Esophagus muscularis mucosa (tissue), 4 donors: ENCODE results near the gene MS4A15. TPM values are rescaled to one million over a fixed set of nuclear protein-coding genes. Genes with fewer than 3 reads are reported as not detected.

Experiments used
- DNase-seq: peaks from one replicate; pipeline ENCODE4 v3.0.0-alpha.2; 2017; ENCODE audit errors: extremely low spot score
- H3K27ac ChIP-seq, 4 donors: fragments of 200-600 bp; sonication (generic); replicated peaks in 1 of 4; 1 replicate in 3 of 4; 2 replicates in 1 of 4; pipeline ENCODE4 v1.5.1; 2016 to 2019; ENCODE audit warnings: mild to moderate bottlenecking in 1 of 4
- H3K27me3 ChIP-seq, 4 donors: fragments of 200-600 bp; sonication (generic); one replicate each; pipeline versions ENCODE4 v1.5.1 to v1.6.0; 2016 to 2019
- H3K36me3 ChIP-seq, 4 donors: fragments of 200-600 bp; sonication (generic); one replicate each; pipeline ENCODE4 v1.5.1; 2016 to 2019
- H3K4me1 ChIP-seq, 4 donors: fragments of 200-600 bp; sonication (generic); one replicate each; pipeline ENCODE4 v1.5.1; 2016 to 2019
- H3K4me3 ChIP-seq, 4 donors: fragments of 200-600 bp; sonication (generic); 1 replicate in 2 of 4; 2 replicates in 2 of 4; pipeline ENCODE4 v1.5.1; 2016 to 2019; ENCODE audit warnings: mild to moderate bottlenecking in 4 of 4, moderate library complexity in 1 of 4
- H3K9me3 ChIP-seq, 4 donors: fragments of 200-600 bp; sonication (generic); 1 replicate in 3 of 4; 2 replicates in 1 of 4; pipeline ENCODE4 v1.5.1; 2016 to 2019
- CTCF ChIP-seq, 3 experiments: fragments of 200-600 bp in 2 of 3; fragments of 450-650 bp in 1 of 3; sonication (generic) in 2 of 3; IDR thresholded peaks; one replicate each; pipeline ENCODE4 v1.5.1; 2017 to 2019; ENCODE audit warnings: antibody characterized with exemption in 3 of 3, mild to moderate bottlenecking in 2 of 3, moderate library complexity in 1 of 3
- EP300 ChIP-seq: sonication (generic); formaldehyde crosslinking; IDR thresholded peaks from one replicate; pipeline ENCODE4 v1.6.1; 2017; ENCODE audit warnings: antibody characterized with exemption
- POLR2A ChIP-seq: fragments of 450-650 bp; IDR thresholded peaks from one replicate; pipeline ENCODE4 v1.6.1; 2017; ENCODE audit warnings: antibody characterized with exemption, moderate library complexity, mild to moderate bottlenecking, low read depth
- POLR2AphosphoS5 ChIP-seq, 2 donors: sonication (generic); formaldehyde crosslinking; IDR thresholded peaks; one replicate each; pipeline ENCODE4 v1.6.1; 2017; ENCODE audit warnings: antibody characterized with exemption in 2 of 2
- WGBS: methylation state at CpG from one replicate; pipeline ENCODE4 v1.1.5; 2018; 5-methylcytosine and 5-hydroxymethylcytosine counted together
- intact Hi-C: fragments of 100-400 bp; cut with DNase I; formaldehyde crosslinking; loops from one replicate; pipeline ENCODE4 v1.15.1; 2023
- total RNA-seq, 4 donors: library from RNA; depleted of rRNA; stranded (reverse); fragments of >200 nt; gene quantifications; one replicate each; pipeline versions ENCODE4 v1.1.0 to v1.2.1, GENCODE V29; 2016

MS4A15 gene
- total RNA-seq, 4 donors from 2014 or later = 0.40 to 0.52 TPM; not detected in 2

GRCh38 chr11:60803273-60803936 is 46.7 kb downstream of the MS4A15 start:
- Histone ChIP-seq H3K4me1 (no peaks in the 10 kb centered on the region), H3K27ac (no peak overlapping the region), H3K9me3 (no peaks in the 10 kb centered on the region), H3K36me3 (no peaks in the 10 kb centered on the region), H3K4me3 (no peak overlapping the region), H3K27me3 (peaks cover 0 to 11% (median 0%) of the 10 kb centered on the region in 4 donors)
- 67% methylated on average over 7 of the region's 7 CpGs for WGBS
- TF ChIP-seq POLR2AphosphoS5 (IDR thresholded peaks at IDR 0.05) (no peak), CTCF (IDR thresholded peaks at IDR 0.05) (no peak), POLR2A (no peak), EP300 (no peak)
- intact Hi-C loops = no loop called here
- DNase-seq = no peak

GRCh38 chr11:60809249-60809648 is 52.6 kb downstream of the MS4A15 start:
- no peak for TF ChIP-seq EP300
- Histone ChIP-seq H3K27me3 (no peaks in the 10 kb centered on the region), H3K27ac (no peak overlapping the region), H3K4me1 (no peaks in the 10 kb centered on the region), H3K36me3 (no peaks in the 10 kb centered on the region), H3K9me3 (no peaks in the 10 kb centered on the region), H3K4me3 (no peak overlapping the region)
- 66% methylated on average over 3 of the region's 3 CpGs for WGBS
- DNase-seq = no peak
- intact Hi-C loops = no loop called here

GRCh38 chr11:60809691-60810090 is 53.0 kb downstream of the MS4A15 start:
- Histone ChIP-seq H3K27me3 (no peaks in the 10 kb centered on the region), H3K36me3 (no peaks in the 10 kb centered on the region), H3K27ac (no peak overlapping the region), H3K9me3 (no peaks in the 10 kb centered on the region), H3K4me1 (no peaks in the 10 kb centered on the region), H3K4me3 (no peak overlapping the region)
- intact Hi-C loops = no loop called here
- no peak for DNase-seq
- WGBS = 91% methylated on average over 11 of the region's 11 CpGs
- TF ChIP-seq EP300 (no peak), CTCF (IDR thresholded peaks at IDR 0.05) (no peak), POLR2A (no peak), POLR2AphosphoS5 (IDR thresholded peaks at IDR 0.05) (no peak)

- intact Hi-C loops = no loop called here
- no peak overlapping the region for H3K27ac ChIP-seq
- no peaks in the 10 kb centered on the region for H3K4me1 ChIP-seq
- WGBS = 94% methylated on average over 4 of the region's 4 CpGs
- H3K27me3 ChIP-seq = no peaks in the 10 kb centered on the region
- no peak for TF ChIP-seq POLR2A
- TF ChIP-seq POLR2AphosphoS5 (IDR thresholded peaks at IDR 0.05) = no peak
- no peak for TF ChIP-seq EP300
- TF ChIP-seq CTCF (IDR thresholded peaks at IDR 0.05) = no peak
- no peaks in the 10 kb centered on the region for H3K9me3 ChIP-seq
- no peak overlapping the region for H3K4me3 ChIP-seq
- no peak for DNase-seq
- H3K36me3 ChIP-seq = no peaks in the 10 kb centered on the region
Measured at GRCh38 chr11:60810151-60810550, 53.5 kb downstream of the MS4A15 start.

GRCh38 chr11:60810569-60810968 is 53.9 kb downstream of the MS4A15 start:
- 59% methylated on average over 7 of the region's 8 CpGs for WGBS
- Histone ChIP-seq H3K4me1 (no peaks in the 10 kb centered on the region), H3K4me3 (no peak overlapping the region), H3K36me3 (no peaks in the 10 kb centered on the region), H3K27ac (no peak overlapping the region), H3K9me3 (no peaks in the 10 kb centered on the region), H3K27me3 (no peaks in the 10 kb centered on the region)
- DNase-seq = no peak
- no peak for TF ChIP-seq POLR2A
- peak in 1 of 2 donors; percentile 32 for TF ChIP-seq POLR2AphosphoS5 (IDR thresholded peaks at IDR 0.05)
- intact Hi-C loops = no loop called here

- Histone ChIP-seq H3K4me1 (no peaks in the 10 kb centered on the region), H3K4me3 (no peak overlapping the region), H3K36me3 (no peaks in the 10 kb centered on the region), H3K27me3 (no peaks in the 10 kb centered on the region), H3K9me3 (peaks cover 0 to 16% (median 14%) of the 10 kb centered on the region in 4 donors), H3K27ac (no peak overlapping the region)
- 80% methylated on average over 1 of the region's 1 CpG for WGBS
- no peak for TF ChIP-seq EP300
- TF ChIP-seq POLR2A = no peak
- TF ChIP-seq CTCF (IDR thresholded peaks at IDR 0.05) = no peak
- TF ChIP-seq POLR2AphosphoS5 (IDR thresholded peaks at IDR 0.05) = no peak
- intact Hi-C loops = no loop called here
- no peak for DNase-seq
Measured at GRCh38 chr11:60813324-60813723, 56.7 kb downstream of the MS4A15 start.
